Keratinocyte (primary cell): ENCODE data around the gene RMC1. TPM values are rescaled to one million over a fixed set of nuclear protein-coding genes. Genes with fewer than 3 reads are reported as not detected.
A peak's percentile ranks its signal among the peaks of the same experiment; 100 is the strongest.

Source experiments
- DNase-seq: peaks from one replicate; pipeline ENCODE4 v3.0.0-alpha.2; 2011; ENCODE audit warnings: low read depth, missing footprints, low spot score
- FAIRE-seq: peaks from 2 replicates; lab custom pipeline; 2011; peaks lifted over from hg19 to GRCh38; lab: Jason Lieb, UNC
- H2AFZ ChIP-seq: 2 replicates; pipeline ENCODE4 v1.6.0; 2012; ENCODE audit warnings: low read length, control low read depth, inconsistent platforms; ENCODE audit not compliant: control insufficient read depth
- H3K27ac ChIP-seq: 2 replicates; pipeline ENCODE4 v1.5.1; 2011; ENCODE audit warnings: low read length; ENCODE audit not compliant: control insufficient read depth, insufficient read depth
- H3K27me3 ChIP-seq: 3 replicates; pipeline ENCODE4 v1.6.0; 2011; ENCODE audit warnings: low read length; ENCODE audit not compliant: control insufficient read depth, insufficient read depth; ENCODE audit errors: extremely low read depth
- H3K36me3 ChIP-seq, 2 experiments: 2 replicates in 1 of 2; 3 replicates in 1 of 2; pipeline ENCODE4 v1.5.1; 2011; ENCODE audit warnings: low read length in 2 of 2, mild to moderate bottlenecking in 1 of 2; ENCODE audit not compliant: control insufficient read depth in 2 of 2, insufficient read depth in 2 of 2; ENCODE audit errors: extremely low read depth in 1 of 2
- H3K4me1 ChIP-seq: 3 replicates; pipeline ENCODE4 v1.5.1; 2011; ENCODE audit warnings: low read length; ENCODE audit not compliant: control insufficient read depth, insufficient read depth; ENCODE audit errors: extremely low read depth
- H3K4me2 ChIP-seq: 3 replicates; pipeline ENCODE4 v1.6.0; 2011; ENCODE audit warnings: low read depth, low read length; ENCODE audit not compliant: control insufficient read depth, insufficient read depth; ENCODE audit errors: extremely low read depth
- H3K4me3 ChIP-seq, 3 experiments: fragments of 200-600 bp in 1 of 3; sonication (generic) in 1 of 3; 2 replicates in 2 of 3; 3 replicates in 1 of 3; pipeline ENCODE4 v1.5.1; 2011 to 2016; ENCODE audit warnings: low read length in 3 of 3, mild to moderate bottlenecking in 3 of 3, control low read depth in 2 of 3, inconsistent platforms in 1 of 3, low read depth in 1 of 3, mixed read lengths in 1 of 3, mixed run types in 1 of 3, moderate library complexity in 1 of 3; ENCODE audit not compliant: control insufficient read depth in 2 of 3, insufficient read depth in 2 of 3; ENCODE audit errors: extremely low read depth in 1 of 3
- H3K79me2 ChIP-seq: 2 replicates; pipeline ENCODE4 v1.6.0; 2012; ENCODE audit warnings: low read length; ENCODE audit not compliant: control insufficient read depth, insufficient read depth
- H3K9ac ChIP-seq: 3 replicates; pipeline ENCODE4 v1.6.0; 2011; ENCODE audit warnings: low read length; ENCODE audit not compliant: control insufficient read depth, insufficient read depth; ENCODE audit errors: extremely low read depth
- H3K9me1 ChIP-seq: 3 replicates; pipeline ENCODE4 v1.6.0; 2011; ENCODE audit warnings: low read length; ENCODE audit not compliant: control insufficient read depth, insufficient read depth; ENCODE audit errors: extremely low read depth
- H3K9me3 ChIP-seq: 2 replicates; pipeline ENCODE4 v1.5.1; 2012; ENCODE audit warnings: low read depth, low read length; ENCODE audit not compliant: control insufficient read depth
- H4K20me1 ChIP-seq: 3 replicates; pipeline ENCODE4 v1.6.0; 2011; ENCODE audit warnings: low read length; ENCODE audit not compliant: control insufficient read depth, insufficient read depth; ENCODE audit errors: extremely low read depth
- EZH2 ChIP-seq: IDR thresholded peaks from one replicate; pipeline ENCODE4 v1.6.1; 2012; ENCODE audit warnings: inconsistent platforms, mild to moderate bottlenecking, low read length, moderate library complexity
- dilution Hi-C: fragments of 300-500 bp; cut with MboI; formaldehyde crosslinking; loops from one replicate; pipeline ENCODE4 v1.7.0; 2020; ENCODE audit warnings: low sequenced_read_pairs; ENCODE audit not compliant: extremely low pct_ligation_motif_present
- polyA plus RNA-seq, 5 experiments: library from polyadenylated mRNA; depleted of rRNA in 3 of 5; stranded (reverse) in 3 of 5; stranded (forward) in 1 of 5; unstranded in 1 of 5; fragments of >200 nt; gene quantifications; 1 replicate in 1 of 5; 2 replicates in 3 of 5; 3 replicates in 1 of 5; pipeline versions ENCODE4 v1.2.1 to v1.2.3, GENCODE V29; 2011 to 2012; ENCODE audit warnings: missing spikeins in 2 of 5, low read depth in 1 of 5, low replicate concordance in 1 of 5
- TF ChIP-seq, protein P1 (sequence below), 3 experiments: IDR thresholded peaks in 1 of 3; conservative IDR thresholded peaks in 1 of 3; optimal IDR thresholded peaks in 1 of 3; 2 replicates in 2 of 3; 3 replicates in 1 of 3; pipeline versions ENCODE3 to v1.5.1; 2011; ENCODE audit warnings: low read length in 3 of 3, mild to moderate bottlenecking in 3 of 3, moderate library complexity in 2 of 3, control low read depth in 1 of 3, inconsistent platforms in 1 of 3; ENCODE audit not compliant: insufficient read depth in 2 of 3; ENCODE audit errors: extremely low read depth in 1 of 3

Gene RMC1
- polyA plus RNA-seq, 1 donor (not counting 4 experiments of a cell fraction or from before 2014, with no cell fraction given): 26.4 TPM

DNA sequence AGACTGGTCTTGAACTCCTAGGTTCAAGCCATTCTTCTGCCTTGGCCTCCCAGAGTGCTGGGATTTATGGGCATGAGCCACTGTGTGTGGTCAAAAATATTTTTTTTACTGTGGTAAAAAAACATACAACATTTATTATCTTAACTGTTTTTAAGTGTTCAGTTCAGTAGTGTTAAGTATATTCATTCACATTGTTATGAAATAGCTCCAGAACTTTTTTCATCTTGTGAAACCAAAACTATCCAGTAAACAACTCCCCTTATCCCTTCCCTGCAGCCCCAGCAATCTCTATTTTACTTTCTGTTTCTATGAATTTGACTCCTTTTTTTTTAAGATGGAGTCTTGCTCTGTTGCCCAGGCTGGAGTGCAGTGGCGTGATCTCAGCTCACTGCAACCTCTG, 9.3 kb downstream of the RMC1 start:
- H3K4me1 ChIP-seq: peaks cover 16% of the 10 kb centered on the region
- H3K36me3 ChIP-seq: peaks cover 9 to 23% of the 10 kb centered on the region in 2 experiments
- H3K9ac ChIP-seq: no peak overlapping the region
- H3K79me2 ChIP-seq: peaks cover 6% of the 10 kb centered on the region
- FAIRE-seq (no peak), DNase-seq (no peak)
- H2AFZ ChIP-seq: no peak overlapping the region
- dilution Hi-C loops: no loop called here
- no peaks in the 10 kb centered on the region for H3K9me3 ChIP-seq
- H3K9me1 ChIP-seq: no peaks in the 10 kb centered on the region
- no peak overlapping the region for H3K4me3 ChIP-seq
- TF ChIP-seq, protein P1, sequence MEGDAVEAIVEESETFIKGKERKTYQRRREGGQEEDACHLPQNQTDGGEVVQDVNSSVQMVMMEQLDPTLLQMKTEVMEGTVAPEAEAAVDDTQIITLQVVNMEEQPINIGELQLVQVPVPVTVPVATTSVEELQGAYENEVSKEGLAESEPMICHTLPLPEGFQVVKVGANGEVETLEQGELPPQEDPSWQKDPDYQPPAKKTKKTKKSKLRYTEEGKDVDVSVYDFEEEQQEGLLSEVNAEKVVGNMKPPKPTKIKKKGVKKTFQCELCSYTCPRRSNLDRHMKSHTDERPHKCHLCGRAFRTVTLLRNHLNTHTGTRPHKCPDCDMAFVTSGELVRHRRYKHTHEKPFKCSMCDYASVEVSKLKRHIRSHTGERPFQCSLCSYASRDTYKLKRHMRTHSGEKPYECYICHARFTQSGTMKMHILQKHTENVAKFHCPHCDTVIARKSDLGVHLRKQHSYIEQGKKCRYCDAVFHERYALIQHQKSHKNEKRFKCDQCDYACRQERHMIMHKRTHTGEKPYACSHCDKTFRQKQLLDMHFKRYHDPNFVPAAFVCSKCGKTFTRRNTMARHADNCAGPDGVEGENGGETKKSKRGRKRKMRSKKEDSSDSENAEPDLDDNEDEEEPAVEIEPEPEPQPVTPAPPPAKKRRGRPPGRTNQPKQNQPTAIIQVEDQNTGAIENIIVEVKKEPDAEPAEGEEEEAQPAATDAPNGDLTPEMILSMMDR (optimal IDR thresholded peaks at IDR 0.05 in 1 of 3, IDR thresholded peaks at IDR 0.05 in 1 of 3, conservative IDR thresholded peaks at IDR 0.05 in 1 of 3; ENCODE audit: extremely low read depth in 1 of 3, insufficient read depth in 2 of 3, low read length in 3 of 3): no peak
- TF ChIP-seq EZH2: no peak
- H4K20me1 ChIP-seq: no peaks in the 10 kb centered on the region
- H3K27ac ChIP-seq: no peak overlapping the region
- H3K4me2 ChIP-seq: no peak overlapping the region
- H3K27me3 ChIP-seq: no peaks in the 10 kb centered on the region

DNA sequence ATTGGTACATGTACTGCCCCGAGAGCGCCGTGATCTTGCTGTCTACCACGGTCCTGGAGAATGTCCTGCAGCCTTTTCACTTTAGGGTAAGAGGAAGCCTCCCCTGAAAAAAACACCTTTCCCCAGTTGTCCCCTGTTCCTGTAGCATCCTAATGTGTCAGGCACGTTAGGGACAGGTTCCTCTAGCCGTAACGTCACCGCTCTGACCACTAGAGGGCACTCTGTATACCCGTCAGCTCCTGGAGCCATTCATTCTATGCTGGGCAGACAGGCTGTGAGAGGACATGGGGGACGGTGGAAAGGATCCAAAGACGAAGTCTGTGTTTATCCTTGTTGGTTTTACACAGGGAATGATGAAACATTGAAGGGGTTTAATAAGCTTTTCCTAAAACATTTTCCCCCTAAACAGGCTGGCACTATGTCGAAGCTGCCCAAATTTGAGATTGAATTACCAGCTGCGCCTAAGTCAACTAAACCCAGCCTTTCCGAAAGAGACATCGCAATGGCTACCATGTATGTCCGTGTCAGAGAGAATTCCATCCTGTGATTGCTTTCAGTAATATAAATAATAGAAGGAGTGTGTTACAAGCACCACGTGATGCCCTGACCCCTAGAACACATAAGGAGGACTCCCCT, 12.7 kb downstream of the RMC1 start:
- Histone ChIP-seq H3K4me1 (peaks cover 16% of the 10 kb centered on the region), H3K9me3 (no peaks in the 10 kb centered on the region), H3K4me2 (no peak overlapping the region), H4K20me1 (no peaks in the 10 kb centered on the region), H3K9me1 (no peaks in the 10 kb centered on the region), H3K27ac (no peak overlapping the region), H3K27me3 (no peaks in the 10 kb centered on the region), H3K36me3 (peaks cover 11 to 34% of the 10 kb centered on the region in 2 experiments), H3K4me3 (no peak overlapping the region), H3K79me2 (no peaks in the 10 kb centered on the region), H2AFZ (no peak overlapping the region), H3K9ac (no peak overlapping the region)
- TF ChIP-seq EZH2: no peak
- TF ChIP-seq, protein P1 (optimal IDR thresholded peaks at IDR 0.05 in 1 of 3, IDR thresholded peaks at IDR 0.05 in 1 of 3, conservative IDR thresholded peaks at IDR 0.05 in 1 of 3; ENCODE audit: extremely low read depth in 1 of 3, insufficient read depth in 2 of 3, low read length in 3 of 3): peak; percentile 88 to 98 (median 98)
- DNase-seq: no peak
- FAIRE-seq: peak; percentile 90
- dilution Hi-C loops: no loop called here
